HG03575 (cell line): ENCODE measurements around the gene SERPINB12.

Experiments
- ATAC-seq: cut with Tn5 transposase; IDR thresholded peaks from one replicate; pipeline ENCODE4 v1.9.1; 2021; ENCODE audit not compliant: unreplicated experiment, insufficient number of reproducible peaks, low FRiP score; ENCODE audit errors: extremely low read depth

Gene SERPINB12

DNA sequence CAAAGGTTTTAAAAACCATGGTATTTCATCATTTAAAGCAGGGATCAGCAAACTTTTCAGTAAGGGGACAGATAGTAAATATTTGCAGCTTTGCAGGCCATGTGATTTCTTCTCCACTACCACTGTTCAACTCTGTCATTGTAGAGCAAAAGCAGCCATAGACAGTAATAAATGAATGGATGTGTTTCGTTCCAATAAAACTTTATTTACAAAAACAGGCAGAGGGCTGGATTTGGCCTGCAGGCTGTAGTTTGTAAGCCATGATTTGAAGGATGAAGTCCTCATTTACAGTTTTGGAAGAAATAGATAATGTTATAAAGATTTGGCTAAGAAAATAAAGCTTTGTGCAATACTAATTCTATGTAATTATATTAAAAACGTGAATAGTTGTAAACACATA, 1.8 kb downstream of the SERPINB12 start:
- ATAC-seq, result no peak

DNA sequence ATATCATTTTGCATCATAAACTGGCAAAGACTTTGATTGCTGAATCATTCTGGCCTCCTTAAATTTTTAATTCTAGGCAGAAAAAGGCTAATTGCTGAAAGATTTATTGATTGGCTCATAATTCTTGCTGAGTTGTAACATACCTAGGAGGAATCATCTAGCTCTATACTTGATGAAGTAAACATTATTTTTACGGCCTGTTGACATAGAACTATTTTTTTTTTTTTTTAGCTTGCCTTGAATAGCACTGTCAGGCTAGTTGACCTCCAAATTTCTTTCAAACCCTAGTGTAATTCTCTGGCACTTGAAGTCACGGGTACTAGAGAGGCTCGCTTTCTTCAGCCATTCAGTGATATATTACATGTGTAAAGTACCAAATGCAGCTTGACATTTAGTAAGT, 2.8 kb downstream of the SERPINB12 start:
- ATAC-seq, result no peak

DNA sequence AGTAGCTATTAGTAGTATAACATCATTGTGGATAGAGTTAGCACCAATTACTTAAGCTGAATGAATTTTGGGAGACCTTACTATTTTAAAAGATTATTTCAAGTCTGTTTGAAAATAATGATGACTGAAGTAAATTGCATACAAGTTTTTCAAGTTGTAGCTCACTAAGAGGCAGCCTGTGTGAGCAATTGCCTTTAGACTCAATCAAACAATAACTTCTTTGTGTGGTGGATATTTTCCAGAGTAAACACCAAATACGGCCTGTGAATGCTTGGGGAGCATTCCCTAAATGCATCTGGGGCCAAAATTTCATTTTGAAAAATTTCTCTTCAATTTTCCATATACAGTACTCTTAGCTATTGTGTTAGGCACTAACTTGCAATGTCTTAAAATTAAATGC, 7.9 kb downstream of the SERPINB12 start:
- no peak for ATAC-seq

DNA sequence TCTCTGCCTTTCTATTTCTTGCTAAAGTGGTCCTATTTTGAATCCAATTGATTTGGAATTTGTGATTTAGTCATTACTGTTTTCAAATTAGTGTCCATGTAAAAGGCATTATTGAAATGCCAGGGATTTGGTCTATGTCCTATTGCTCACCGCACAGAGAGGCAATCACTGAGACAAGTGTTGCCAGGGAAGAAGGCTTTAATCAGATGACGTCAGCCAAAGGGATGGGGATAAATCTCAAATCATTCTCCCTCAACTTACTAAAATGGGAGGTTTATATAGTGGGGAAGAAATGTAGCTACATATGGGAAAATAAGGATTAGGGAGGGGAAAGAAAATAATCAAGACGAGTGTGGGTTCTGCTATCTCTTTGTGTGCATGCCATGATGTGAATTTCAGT, 9.6 kb downstream of the SERPINB12 start:
- ATAC-seq, result no peak

DNA sequence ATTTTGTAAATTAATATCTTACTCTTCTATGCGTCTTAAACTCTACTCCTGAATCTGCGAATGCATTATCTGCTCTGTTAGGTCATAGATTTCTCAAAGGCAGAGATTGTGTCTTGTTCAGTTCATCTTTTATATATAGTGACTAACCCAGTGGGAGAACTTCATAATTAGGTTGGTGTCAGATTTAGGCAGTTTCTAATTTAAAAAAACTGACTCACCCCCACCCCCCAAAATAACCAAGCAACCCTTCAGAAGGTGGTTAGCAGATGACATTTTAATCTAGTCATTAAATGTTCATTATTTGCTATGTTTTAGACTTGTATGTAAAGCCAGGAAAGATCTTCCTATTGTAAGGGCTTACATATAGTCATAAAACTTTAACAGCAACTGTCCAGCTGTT, 10.4 kb downstream of the SERPINB12 start:
- ATAC-seq, result no peak

DNA sequence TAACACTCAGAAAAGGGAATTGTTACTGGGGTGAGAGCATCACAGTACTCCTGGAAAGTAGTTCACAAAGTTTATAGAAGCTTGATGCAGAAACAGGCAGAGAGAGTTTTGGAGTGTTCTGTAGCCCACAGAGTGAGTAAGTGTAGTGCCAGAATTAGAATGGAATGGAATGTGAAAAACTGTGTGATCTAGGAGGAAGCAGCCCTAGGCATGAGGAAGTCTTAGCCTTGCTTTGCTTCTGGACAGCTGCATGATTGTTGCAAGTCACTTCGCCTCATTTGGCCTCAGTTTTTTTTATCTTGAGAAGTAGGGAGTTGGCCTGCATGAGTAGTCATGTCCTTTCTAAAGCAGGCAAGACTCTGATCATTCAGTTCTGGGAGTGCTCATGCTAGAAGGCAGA, 10.9 kb downstream of the SERPINB12 start:
- ATAC-seq, result no peak

DNA sequence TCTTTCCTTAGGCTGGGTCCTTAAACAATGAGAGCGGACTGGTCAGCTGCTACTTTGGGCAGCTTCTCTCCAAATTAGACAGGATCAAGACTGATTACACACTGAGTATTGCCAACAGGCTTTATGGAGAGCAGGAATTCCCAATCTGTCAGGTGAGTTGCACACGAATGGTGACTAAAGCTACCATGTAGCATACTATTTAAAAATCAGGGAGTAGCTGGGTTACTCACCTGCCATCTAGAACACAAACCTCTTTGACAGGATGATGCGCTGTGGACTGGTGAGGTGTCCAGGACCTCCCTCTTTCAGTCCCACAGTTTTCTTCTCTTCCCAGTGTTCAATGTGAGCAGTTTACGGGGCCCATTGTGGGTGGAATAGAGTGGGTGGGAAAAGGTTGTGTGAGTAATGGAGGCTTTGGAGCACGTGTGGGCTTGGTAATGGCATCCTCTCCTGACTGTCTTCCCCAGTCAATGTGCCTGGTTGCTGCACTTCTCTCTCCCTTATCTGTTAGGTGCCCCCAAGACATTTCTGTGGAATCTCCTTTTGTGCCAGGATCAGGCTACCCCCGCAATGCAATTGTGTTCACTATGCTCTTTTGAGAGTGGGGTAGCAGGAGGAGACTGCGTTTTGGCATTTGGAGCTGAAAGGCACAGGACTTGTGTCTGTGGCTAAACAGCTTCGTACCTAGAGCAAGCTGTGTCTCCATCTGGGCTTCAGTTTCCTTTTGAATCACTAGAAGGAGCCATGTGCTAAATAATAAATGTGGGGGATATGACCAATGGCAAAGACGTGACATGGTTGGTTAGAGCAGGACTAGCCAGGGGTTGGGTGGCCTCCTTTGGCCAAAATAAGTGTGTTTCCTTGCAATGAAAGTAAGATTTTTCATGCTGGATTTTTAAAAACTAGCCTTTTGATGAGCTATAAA, 17.7 kb downstream of the SERPINB12 start:
- no peak for ATAC-seq

DNA sequence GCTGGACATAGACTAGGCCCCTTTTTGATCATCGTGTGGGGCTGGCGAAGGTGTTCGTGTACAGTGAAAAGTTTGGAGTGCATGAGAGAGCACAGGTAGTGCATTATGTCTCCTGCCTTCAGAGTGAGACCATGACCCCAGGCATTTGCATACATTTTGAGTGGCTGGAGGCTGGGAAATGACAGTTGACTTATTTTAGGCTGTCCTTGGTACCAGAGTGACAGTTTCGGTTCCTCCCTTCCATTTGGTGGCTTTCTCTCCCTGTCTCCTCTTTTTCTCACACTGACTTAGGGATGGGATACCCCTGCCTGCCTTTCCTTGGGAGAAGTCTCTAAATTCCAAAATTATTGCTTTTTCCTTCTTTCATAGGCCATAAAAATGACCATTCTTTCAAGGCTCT, 20.1 kb downstream of the SERPINB12 start:
- ATAC-seq, result no peak

DNA sequence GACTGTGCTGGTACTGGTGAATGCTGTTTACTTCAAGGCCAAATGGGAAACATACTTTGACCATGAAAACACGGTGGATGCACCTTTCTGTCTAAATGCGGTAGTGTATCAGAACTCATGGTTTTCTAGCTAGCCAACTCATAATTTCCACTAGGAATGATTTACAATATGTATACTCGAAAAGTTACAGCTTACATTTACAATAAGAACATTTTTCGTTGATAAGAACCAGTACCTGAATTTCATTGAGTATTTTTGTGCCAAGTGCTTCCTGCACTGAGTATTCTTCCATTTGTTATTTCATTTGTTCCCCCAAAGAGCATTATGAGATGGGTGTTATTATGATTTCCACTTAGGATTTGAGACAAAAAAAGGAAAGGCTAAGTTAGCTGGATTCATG, 21.9 kb downstream of the SERPINB12 start:
- ATAC-seq, result no peak

DNA sequence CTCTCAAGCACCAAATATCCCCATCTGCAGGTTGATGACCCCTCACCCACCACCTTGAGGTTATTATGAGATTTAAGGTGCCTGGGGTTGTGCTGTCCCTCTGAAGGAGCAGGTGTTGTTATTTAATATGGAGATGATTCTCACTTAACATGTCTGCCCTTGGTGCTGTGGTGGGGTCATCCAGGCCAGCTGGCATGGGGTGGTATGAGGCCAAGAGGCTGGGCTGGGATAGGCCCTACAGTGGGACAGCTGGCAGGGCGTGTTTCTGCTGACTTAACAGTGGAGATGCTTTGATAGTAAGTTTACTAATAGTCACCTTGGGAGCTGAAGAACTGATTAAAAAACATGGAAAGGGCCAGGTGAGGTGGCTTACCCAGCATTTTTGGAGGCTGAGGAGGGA, 22.4 kb downstream of the SERPINB12 start:
- ATAC-seq, result no peak

DNA sequence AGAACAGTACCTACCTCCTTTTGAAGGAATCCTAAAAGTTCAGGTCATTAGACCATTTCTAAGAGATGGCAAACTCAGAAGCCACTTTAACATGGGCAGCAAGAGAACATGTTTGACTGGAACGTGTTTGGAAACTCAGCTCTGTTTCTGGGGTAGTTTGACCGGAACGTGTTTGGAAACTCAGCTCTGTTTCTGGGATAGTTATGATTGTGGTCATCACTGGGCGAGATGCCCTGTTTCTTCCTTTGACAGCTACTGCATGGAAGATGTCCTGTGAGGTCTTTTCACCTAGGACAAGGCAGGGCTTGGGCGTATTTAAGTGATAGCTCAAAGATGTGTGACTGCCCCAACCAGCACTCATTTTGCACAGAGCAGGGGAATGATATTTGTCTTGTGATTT, 25.1 kb downstream of the SERPINB12 start:
- no peak for ATAC-seq

DNA sequence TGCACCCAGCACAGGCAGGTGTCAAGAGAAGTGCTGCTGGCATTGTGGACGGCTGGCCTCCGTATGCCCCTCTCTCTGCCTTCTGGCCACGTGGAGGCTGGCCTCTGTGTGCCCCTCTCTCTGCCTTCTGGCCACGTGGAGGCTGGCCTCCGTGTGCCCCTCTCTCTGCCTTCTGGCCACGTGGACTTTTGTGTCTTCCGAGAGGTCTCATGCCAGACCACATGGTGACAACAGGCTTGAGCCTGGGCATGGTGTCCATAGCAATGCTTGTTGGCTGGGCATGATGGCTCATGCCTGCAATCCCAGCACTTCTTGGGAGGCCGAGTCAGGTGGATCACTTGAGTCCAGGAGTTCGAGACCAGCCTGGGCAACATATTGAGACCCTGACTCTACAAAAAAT, 25.7 kb downstream of the SERPINB12 start:
- no peak for ATAC-seq

DNA sequence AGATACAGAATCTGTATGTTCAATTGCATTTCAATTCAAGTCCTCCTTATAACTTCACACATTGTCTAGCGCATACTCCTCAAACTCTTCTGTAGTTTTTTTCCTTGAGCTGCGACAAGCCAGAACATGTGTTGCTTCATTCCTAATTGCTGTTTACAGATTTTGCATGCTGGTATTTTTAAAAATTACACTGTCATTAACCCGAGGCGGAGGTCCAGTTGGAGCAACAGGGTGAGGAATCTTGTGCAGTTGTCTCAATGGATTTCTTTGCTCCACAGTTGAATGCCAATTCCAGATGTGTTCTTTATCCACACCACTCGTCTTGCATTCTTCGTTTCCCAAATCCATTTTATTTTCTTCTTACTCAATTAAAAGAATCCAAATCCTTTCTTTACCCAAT, 28.6 kb downstream of the SERPINB12 start:
- ATAC-seq, result no peak

DNA sequence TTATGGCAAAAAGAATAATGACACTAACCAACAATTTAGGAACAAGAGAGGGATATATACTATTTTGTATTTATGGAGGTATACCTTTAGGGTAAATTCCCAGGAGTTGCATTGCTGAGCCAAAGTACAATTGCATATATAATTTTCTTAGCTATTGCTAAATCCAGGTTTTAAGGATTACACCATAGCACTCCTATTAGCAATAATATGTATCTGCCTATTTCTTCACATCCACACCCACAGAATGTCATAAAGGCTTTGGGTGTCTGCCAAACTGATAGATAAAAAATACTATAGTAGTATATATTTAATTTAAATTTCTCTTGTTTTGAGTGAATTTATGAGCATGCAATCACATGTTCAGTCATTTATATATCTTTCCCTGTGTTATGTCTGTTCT, 33.5 kb downstream of the SERPINB12 start:
- no peak for ATAC-seq

DNA sequence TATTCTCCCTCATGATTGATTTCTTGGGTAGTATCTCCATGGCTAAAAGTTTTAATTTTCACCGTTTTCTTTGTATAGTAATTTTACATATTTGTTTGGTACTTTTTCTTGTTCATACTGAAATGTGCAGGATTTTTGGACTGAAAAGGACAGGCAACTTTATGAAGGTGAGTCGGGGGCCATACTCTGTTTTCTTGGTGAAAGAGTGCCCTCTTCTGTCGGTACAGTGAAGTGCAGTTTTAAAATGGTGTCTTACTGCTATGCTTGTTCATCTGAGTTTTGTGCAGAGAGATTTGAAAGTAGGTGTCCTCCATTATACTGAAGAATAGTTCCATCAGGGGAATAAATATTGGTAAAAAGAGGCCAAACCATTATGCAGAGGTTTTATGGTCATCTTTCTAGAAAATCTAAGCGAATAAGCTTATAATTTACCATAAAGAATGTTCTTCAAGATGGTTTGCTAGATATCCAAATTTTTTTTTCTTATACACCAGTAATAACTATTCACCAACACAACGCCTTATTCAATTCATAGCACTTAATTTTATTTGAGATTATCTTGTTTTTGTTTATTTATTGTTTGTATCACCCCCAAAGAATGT, 36.3 kb downstream of the SERPINB12 start:
- ATAC-seq, result no peak

DNA sequence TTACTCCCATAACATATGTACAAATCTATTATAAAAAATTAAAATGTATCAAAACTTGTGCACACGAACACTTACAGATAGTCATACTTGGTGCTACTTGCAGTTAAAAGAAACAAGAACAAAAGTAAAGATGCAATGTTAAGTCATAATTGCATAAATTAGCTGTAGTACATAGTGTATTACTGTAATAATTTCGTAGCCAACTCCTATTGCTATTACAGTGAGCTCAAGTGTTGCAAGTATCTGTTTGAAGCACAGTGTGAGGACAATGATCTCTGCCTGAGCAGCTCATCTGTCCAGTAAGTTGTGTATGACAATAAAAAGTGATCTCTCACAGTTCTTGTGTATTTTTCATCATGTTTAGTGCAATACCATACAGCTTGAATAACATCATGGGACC, 37.4 kb downstream of the SERPINB12 start:
- no peak for ATAC-seq

DNA sequence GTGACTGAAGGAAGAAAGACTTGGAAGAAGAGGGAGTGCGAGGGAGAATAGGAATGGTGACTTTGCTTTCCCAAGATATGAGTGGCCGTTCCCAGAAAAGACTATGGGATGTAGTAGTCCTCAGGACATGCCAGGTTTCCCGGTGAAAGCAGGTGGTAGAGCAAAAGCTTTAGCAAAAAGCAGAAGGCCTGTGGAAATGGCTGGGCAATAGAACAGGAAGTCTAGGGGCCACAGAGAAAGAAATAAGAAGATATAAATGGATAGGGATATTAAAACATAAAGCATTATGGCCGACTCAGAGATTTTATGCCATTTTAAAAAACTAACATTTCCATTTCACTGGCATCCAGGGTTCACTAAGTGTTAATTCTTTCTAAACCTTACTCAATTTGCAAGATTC, 43.8 kb downstream of the SERPINB12 start:
- ATAC-seq, result no peak

DNA sequence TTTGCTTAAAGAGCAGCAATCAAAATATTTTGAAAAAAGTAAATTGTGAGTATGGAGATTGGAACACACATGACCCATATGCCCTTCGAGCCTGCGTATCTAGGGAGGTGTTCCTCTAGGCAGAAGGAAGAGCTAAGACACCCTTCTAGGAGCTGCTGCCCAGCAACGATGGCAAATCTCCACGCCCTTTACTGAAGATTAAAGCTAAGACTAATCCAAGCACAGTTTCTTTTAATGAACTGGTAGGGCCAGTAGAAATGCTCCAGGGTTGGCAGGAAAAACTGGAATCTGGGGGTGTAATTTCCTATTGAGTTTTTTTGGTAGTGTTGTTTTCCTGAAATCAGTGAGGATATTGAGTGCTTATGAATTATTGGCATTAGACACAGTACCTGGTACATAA, 44.3 kb downstream of the SERPINB12 start:
- ATAC-seq, result no peak

DNA sequence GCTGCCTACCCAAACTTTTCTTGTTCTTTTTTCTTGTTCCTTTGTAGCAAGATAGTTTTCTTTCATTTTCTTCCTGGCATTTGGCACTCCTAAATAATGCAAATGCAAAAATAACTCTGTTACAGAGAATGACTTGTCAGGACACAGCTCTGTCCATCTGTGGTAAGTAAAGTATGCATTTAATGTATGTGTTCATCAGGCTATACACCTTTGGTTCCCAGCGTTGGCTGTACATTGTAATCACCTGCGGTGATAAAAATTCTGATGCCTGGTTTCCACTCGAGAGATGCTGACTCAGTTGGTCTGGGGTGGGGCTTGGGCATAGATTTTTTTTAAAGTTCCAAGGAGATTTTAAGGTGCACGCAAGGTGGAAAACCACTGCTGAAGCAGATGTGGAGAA, 44.8 kb downstream of the SERPINB12 start, which contains the start of gene SERPINB13:
Gene SERPINB13 (plus strand): TSS at position 378 of the 400 bp plus-strand sequence. CDS start 1,325 bp downstream, outside the sequence.
- no peak for ATAC-seq

DNA sequence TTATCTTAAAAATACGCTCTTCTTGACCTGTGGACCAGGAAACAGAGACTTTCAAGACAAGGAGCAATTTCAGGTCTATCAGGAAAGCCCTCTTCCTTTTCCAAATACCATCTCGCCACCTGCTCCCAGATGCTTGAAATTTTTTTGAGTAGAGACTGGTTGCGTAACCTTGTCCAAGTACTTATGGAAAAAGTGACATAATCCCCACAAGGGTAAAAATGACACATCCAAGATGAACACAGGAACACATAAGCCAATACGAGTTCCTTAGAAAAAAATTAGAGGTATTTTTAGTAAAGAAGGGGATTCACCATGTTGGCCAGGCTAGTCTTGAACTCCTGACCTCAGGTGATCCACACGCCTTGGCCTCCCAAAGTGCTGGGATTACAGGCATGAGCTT, 46.7 kb downstream of the SERPINB12 start:
- no peak for ATAC-seq
